ENCODE data around the gene DYRK1A. TPM values are rescaled to one million over a fixed set of nuclear protein-coding genes. Genes with fewer than 3 reads are reported as not detected.
A peak's percentile ranks its signal among the peaks of the same experiment; 100 is the strongest.

The DYRK1A gene
- total and polyA plus RNA-seq, 10 of the 15 experiments (the other 5 are each of a cell fraction or from before 2014, with no cell fraction given), result 2.4 to 68.6 (median 30.7) TPM

DNA sequence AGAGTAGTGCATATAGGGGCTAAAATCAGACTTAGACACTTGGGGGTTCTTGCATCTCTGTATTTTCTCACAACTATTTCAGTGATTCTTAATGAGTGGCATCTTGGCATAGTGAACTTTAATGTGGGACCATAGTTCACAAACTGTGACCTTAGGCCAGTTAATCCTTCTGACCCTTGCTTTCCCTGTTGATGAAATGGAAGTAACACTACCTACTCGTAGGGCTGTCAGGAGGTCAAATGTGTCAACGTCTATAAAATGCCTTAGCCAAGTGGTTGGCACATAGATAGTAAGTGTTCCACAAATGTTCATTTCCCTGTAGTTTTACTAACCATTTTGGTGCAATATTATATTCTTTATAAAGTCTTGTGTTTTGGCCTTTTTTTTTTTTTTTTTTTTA, 49.4 kb downstream of the DYRK1A start:
- Histone ChIP-seq H3K27me3 (replicated peaks in 1 of 2; ENCODE audit: control insufficient read depth in 2 of 2, insufficient read depth in 2 of 2, low read length in 1 of 2) (no peaks in the 10 kb centered on the region), H3K4me2 (ENCODE audit: control insufficient read depth, insufficient read depth) (peak overlapping the region; percentile 24; the same call in 1 of the 2 replicates), H3K4me3 (no peak overlapping the region), H3K27ac (ENCODE audit: control insufficient read depth, insufficient read depth) (peak overlapping the region; percentile 63; the same call in 1 of the 2 replicates), H3K36me3 (ENCODE audit: control insufficient read depth in 2 of 2, insufficient read depth in 2 of 2, low read length in 1 of 2) (no peaks in the 10 kb centered on the region; a peak in 1 of 4 replicates), H3K79me2 (ENCODE audit: control insufficient read depth, insufficient read depth, low read length) (peaks cover 99% of the 10 kb centered on the region), H3K4me1 (ENCODE audit: control insufficient read depth, insufficient read depth, low read length) (peaks cover 38% of the 10 kb centered on the region), H3K9ac (ENCODE audit: control insufficient read depth, insufficient read depth, low read length) (no peak overlapping the region), H4K20me1 (ENCODE audit: control insufficient read depth, insufficient read depth) (peaks cover 3% of the 10 kb centered on the region; the same call in 1 of the 2 replicates), H2AFZ (ENCODE audit: control insufficient read depth, low read depth, low read length) (no peak overlapping the region), H3K9me3 (replicated peaks; ENCODE audit: control insufficient read depth, insufficient read depth, low read length) (no peaks in the 10 kb centered on the region)
- ChIA-PET RAD21 (ENCODE audit: unreplicated experiment) (no interaction called here), POLR2A (no interaction called here), CTCF (interaction anchor here (0.5 to 0.6 kb wide), 2 partner anchors 28 to 141 kb away, joined by 3 read pairs; no protein-coding TSS in a partner anchor), SMC1A (ENCODE audit: uncharacterized antibody, unreplicated experiment) (interaction anchor here (0.8 to 1.0 kb wide), 2 partner anchors 47 to 59 kb away, joined by 3 read pairs; no protein-coding TSS in a partner anchor)
- TF ChIP-seq FOXM1 (IDR thresholded peaks at IDR 0.05; ENCODE audit: low read depth, low read length), result no peak
- 91% methylated on average over 2 of the region's 2 CpGs for WGBS (ENCODE audit: insufficient coverage, insufficient replicate concordance, low lambda C conversion rate, missing lambda C conversion rate)
- intact Hi-C loops (cut with micrococcal nuclease; ENCODE audit: unreplicated experiment) (no loop called here), in situ Hi-C loops (cut with MboI) (no loop called here)
- ATAC-seq (no peak), FAIRE-seq (no peak), DNase-seq (ENCODE audit: low read depth, low spot score) (no peak)
- BruUV-seq (replicated peaks), result no TSS peak

DNA sequence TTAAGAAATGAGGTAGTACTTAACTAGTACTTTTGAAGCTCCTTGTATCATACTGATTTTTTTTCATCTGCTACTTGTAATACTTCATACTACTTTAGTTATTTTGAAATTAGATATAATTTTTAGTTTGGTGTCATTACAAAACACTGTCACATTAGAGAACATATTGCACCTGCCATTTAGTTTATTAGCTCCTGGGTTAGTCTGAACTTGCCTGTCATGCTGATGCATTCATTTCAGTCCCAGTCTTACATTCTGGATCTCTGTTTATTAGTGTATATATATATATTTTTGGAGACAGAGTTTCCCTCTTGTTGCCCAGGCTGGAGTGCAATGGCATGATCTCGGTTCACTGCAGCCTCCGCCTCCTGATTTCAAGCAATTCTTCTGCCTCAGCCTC, 50.3 kb downstream of the DYRK1A start:
- Histone ChIP-seq H3K4me1 (ENCODE audit: control insufficient read depth, insufficient read depth, low read length) (peaks cover 32% of the 10 kb centered on the region), H3K9ac (ENCODE audit: control insufficient read depth, insufficient read depth, low read length) (no peak overlapping the region), H4K20me1 (ENCODE audit: control insufficient read depth, insufficient read depth) (peaks cover 3% of the 10 kb centered on the region; the same call in 1 of the 2 replicates), H3K27me3 (replicated peaks in 1 of 2; ENCODE audit: control insufficient read depth in 2 of 2, insufficient read depth in 2 of 2, low read length in 1 of 2) (no peaks in the 10 kb centered on the region), H3K9me3 (replicated peaks; ENCODE audit: control insufficient read depth, insufficient read depth, low read length) (no peaks in the 10 kb centered on the region), H3K4me3 (no peak overlapping the region), H3K36me3 (ENCODE audit: control insufficient read depth in 2 of 2, insufficient read depth in 2 of 2, low read length in 1 of 2) (peaks cover 0 to 6% of the 10 kb centered on the region in 2 experiments; a peak in 1 of 4 replicates), H3K4me2 (ENCODE audit: control insufficient read depth, insufficient read depth) (no peak overlapping the region), H2AFZ (ENCODE audit: control insufficient read depth, low read depth, low read length) (no peak overlapping the region), H3K79me2 (ENCODE audit: control insufficient read depth, insufficient read depth, low read length) (peaks cover 94% of the 10 kb centered on the region), H3K27ac (ENCODE audit: control insufficient read depth, insufficient read depth) (no peak overlapping the region)
- 100% methylated on average over 2 of the region's 2 CpGs for WGBS (ENCODE audit: insufficient coverage, insufficient replicate concordance, low lambda C conversion rate, missing lambda C conversion rate)
- BruUV-seq (replicated peaks), result no TSS peak
- no peak for ATAC-seq
- intact Hi-C loops (cut with micrococcal nuclease; ENCODE audit: unreplicated experiment), result no loop called here
- no peak for DNase-seq (ENCODE audit: low read depth, low spot score)
- ChIA-PET RAD21 (ENCODE audit: unreplicated experiment) (interaction anchor here (0.8 kb wide), 1 partner anchor 34 kb away, joined by 3 read pairs; no protein-coding TSS in a partner anchor), CTCF (interaction anchor here (0.7 to 1.8 kb wide), 5 partner anchors 44 to 49 kb away, joined by 3 to 7 read pairs (median 4); no protein-coding TSS in a partner anchor), POLR2A (interaction anchor here (0.6 to 1.7 kb wide), 2 partner anchors 9 to 18 kb away, joined by 3 read pairs; no protein-coding TSS in a partner anchor), SMC1A (ENCODE audit: uncharacterized antibody, unreplicated experiment) (interaction anchor here (0.8 to 3.5 kb wide), 8 partner anchors 9 to 58 kb away, joined by 3 to 24 read pairs (median 4); no protein-coding TSS in a partner anchor)
- FAIRE-seq, result no peak
- in situ Hi-C loops (cut with MboI), result no loop called here
- TF ChIP-seq MEF2A (IDR thresholded peaks at IDR 0.05; ENCODE audit: insufficient read depth, low read depth, low read length), result no peak
- TF ChIP-seq, protein P1, sequence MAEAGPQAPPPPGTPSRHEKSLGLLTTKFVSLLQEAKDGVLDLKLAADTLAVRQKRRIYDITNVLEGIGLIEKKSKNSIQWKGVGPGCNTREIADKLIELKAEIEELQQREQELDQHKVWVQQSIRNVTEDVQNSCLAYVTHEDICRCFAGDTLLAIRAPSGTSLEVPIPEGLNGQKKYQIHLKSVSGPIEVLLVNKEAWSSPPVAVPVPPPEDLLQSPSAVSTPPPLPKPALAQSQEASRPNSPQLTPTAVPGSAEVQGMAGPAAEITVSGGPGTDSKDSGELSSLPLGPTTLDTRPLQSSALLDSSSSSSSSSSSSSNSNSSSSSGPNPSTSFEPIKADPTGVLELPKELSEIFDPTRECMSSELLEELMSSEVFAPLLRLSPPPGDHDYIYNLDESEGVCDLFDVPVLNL (IDR thresholded peaks at IDR 0.05; ENCODE audit: low read depth, low read length), result no peak
- TF ChIP-seq ZBED1 (IDR thresholded peaks at IDR 0.05; ENCODE audit: borderline replicate concordance), result no peak
- TF ChIP-seq JUND (IDR thresholded peaks at IDR 0.05; ENCODE audit: low read depth, low read length), result no peak
- no peak for TF ChIP-seq NFYB (IDR thresholded peaks at IDR 0.05; ENCODE audit: insufficient read depth, low read depth, low read length)
- no peak for TF ChIP-seq CREB1 (IDR thresholded peaks at IDR 0.05; ENCODE audit: low read depth)
- no peak for TF ChIP-seq ATF7 (IDR thresholded peaks at IDR 0.05; ENCODE audit: low read depth)
- no peak for TF ChIP-seq BCL3 (IDR thresholded peaks at IDR 0.05; ENCODE audit: borderline replicate concordance, insufficient read depth, low read depth, low read length, poor library complexity, severe bottlenecking)
- TF ChIP-seq ZBTB40 (IDR thresholded peaks at IDR 0.05; ENCODE audit: borderline replicate concordance), result no peak

Measured in GM12878 (cell line).